IPS-18a (cell line): Measurements from ENCODE around the gene HEPACAM2.

Experiments
- H3K27ac ChIP-seq: one replicate; pipeline ENCODE4 v1.5.1; 2013; ENCODE audit warnings: low read length
- H3K27me3 ChIP-seq: one replicate; pipeline ENCODE4 v1.6.1; 2013; ENCODE audit warnings: mild to moderate bottlenecking, low read length; ENCODE audit not compliant: control insufficient read depth, insufficient read depth
- H3K36me3 ChIP-seq: one replicate; pipeline ENCODE4 v1.6.1; 2013; ENCODE audit warnings: low read depth, low read length; ENCODE audit not compliant: control insufficient read depth
- H3K4me1 ChIP-seq: one replicate; pipeline ENCODE4 v1.6.1; 2013; ENCODE audit warnings: low read depth, low read length; ENCODE audit not compliant: control insufficient read depth
- H3K4me3 ChIP-seq: one replicate; pipeline ENCODE4 v1.5.1; 2013; ENCODE audit warnings: low read length
- H3K9ac ChIP-seq: one replicate; pipeline ENCODE4 v1.6.1; 2013; ENCODE audit warnings: mild to moderate bottlenecking, low read length, moderate library complexity
- H3K9me3 ChIP-seq: one replicate; pipeline ENCODE4 v1.6.1; 2013; ENCODE audit warnings: low read depth, low read length; ENCODE audit not compliant: control insufficient read depth

Gene HEPACAM2

DNA sequence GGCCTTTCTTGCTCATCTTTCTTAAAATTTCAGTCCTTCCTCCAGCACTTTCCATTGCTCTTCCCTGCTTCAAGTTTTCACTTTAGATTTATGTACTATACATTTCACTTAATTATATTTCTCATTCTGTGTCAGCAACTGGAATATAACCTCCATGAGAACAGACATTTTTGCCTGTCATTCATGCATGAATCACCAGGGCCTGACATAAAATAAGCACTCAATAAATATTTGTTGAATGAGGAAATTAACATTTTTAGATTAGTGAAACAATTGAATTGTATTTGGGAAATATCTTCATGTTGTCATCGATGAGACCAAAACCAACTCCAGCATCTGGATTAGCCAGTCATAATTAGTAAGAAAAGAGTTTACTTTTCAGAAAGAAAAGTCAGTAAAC lies 84.1 kb downstream of the HEPACAM2 start:
- no peaks in the 10 kb centered on the region for H3K9me3 ChIP-seq
- no peak overlapping the region for H3K4me3 ChIP-seq
- H3K4me1 ChIP-seq, result no peaks in the 10 kb centered on the region
- no peaks in the 10 kb centered on the region for H3K27me3 ChIP-seq
- H3K27ac ChIP-seq, result no peak overlapping the region
- H3K9ac ChIP-seq, result no peak overlapping the region
- no peaks in the 10 kb centered on the region for H3K36me3 ChIP-seq

DNA sequence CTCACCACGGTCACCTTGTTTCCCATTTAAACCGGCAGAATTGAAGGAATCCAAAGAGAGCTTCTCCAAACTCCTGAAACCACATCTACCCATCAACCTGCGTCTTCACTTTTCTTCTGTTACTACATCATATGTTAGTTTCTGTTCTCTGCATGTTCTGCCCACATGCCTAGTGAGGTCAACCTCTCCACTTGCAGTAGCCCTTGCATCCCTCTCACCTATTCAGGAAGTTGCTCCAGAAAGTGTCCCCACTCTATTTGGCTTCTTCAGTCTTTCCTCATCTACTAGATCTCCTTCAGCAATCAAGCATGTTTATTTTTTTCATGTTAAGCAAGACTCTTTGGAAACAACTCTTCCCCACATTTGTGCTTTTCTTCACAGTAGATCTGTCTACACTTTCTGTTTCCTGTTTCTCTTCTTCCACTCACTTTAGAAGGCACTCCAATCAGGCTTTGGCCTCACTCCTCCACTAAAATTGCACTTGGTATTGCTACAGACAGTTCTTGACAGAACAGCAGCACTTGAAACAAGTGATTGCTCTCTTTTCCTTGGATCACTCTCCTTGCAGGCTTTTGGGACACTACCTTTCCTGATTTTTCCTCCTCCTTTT lies 85.6 kb downstream of the HEPACAM2 start:
- H3K27me3 ChIP-seq, result no peaks in the 10 kb centered on the region
- H3K27ac ChIP-seq, result no peak overlapping the region
- H3K4me3 ChIP-seq, result no peak overlapping the region
- no peaks in the 10 kb centered on the region for H3K9me3 ChIP-seq
- no peaks in the 10 kb centered on the region for H3K36me3 ChIP-seq
- H3K9ac ChIP-seq, result no peak overlapping the region
- no peaks in the 10 kb centered on the region for H3K4me1 ChIP-seq

DNA sequence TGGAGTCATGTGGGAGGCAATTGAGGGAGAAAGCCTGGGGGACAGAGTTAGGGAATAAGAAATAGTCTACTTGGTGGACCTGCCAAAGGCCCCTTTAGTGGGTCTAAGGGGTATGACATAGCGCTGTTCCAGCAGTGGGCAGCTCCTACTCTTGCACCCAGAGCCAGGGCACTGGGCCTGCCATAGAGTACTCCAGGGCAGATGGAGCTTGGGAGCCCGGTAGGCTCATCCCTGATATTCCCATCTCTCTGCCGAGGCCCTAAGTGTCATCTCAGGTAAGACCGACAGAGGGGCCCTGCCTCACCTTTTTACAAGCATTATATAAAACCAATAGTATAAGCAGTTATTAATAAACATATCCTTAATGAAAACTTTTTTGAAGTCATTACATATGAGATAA lies 87.7 kb downstream of the HEPACAM2 start:
- Histone ChIP-seq H3K9ac (no peak overlapping the region), H3K4me1 (no peaks in the 10 kb centered on the region), H3K9me3 (no peaks in the 10 kb centered on the region), H3K4me3 (no peak overlapping the region), H3K27ac (no peak overlapping the region), H3K27me3 (no peaks in the 10 kb centered on the region), H3K36me3 (no peaks in the 10 kb centered on the region)
